Liver (tissue), 3 donors: Measurements from ENCODE around the gene MTFR1L.

Source experiments
- ATF3 ChIP-seq: IDR thresholded peaks from 2 replicates; pipeline ENCODE4 v1.6.1; 2016; ENCODE audit warnings: antibody characterized with exemption
- CTCF ChIP-seq: fragments of 150-350 bp; IDR thresholded peaks from 2 replicates; pipeline ENCODE4 v1.5.1; 2017; ENCODE audit warnings: improper control_type of control experiment, low read depth, low read length; ENCODE audit not compliant: missing input control
- EGR1 ChIP-seq, 2 donors: IDR thresholded peaks; 2 replicates each; pipeline ENCODE4 v1.6.1; 2016 to 2018; ENCODE audit warnings: antibody characterized with exemption in 2 of 2, low read depth in 2 of 2
- FOXA1 ChIP-seq: IDR thresholded peaks from 2 replicates; pipeline ENCODE4 v1.6.1; 2016; ENCODE audit warnings: antibody characterized with exemption
- GABPA ChIP-seq, 2 donors: IDR thresholded peaks in 1 of 2; conservative IDR thresholded peaks in 1 of 2; 2 replicates each; pipeline ENCODE4 v1.6.1; 2016; ENCODE audit warnings: antibody characterized with exemption in 2 of 2, mild to moderate bottlenecking in 1 of 2, moderate library complexity in 1 of 2
- JUND ChIP-seq, 2 donors: IDR thresholded peaks; 2 replicates each; pipeline ENCODE4 v1.6.1; 2016; ENCODE audit warnings: antibody characterized with exemption in 2 of 2
- MAX ChIP-seq: IDR thresholded peaks from 2 replicates; pipeline ENCODE4 v1.6.1; 2016; ENCODE audit warnings: antibody characterized with exemption
- NR2F2 ChIP-seq: IDR thresholded peaks from 2 replicates; pipeline ENCODE4 v1.6.1; 2016; ENCODE audit warnings: antibody characterized with exemption
- RAD21 ChIP-seq, 2 donors: IDR thresholded peaks; 2 replicates each; pipeline ENCODE4 v1.6.1; 2016; ENCODE audit warnings: antibody characterized with exemption in 2 of 2, mild to moderate bottlenecking in 2 of 2
- REST ChIP-seq: IDR thresholded peaks from 2 replicates; pipeline ENCODE4 v1.6.1; 2016; ENCODE audit warnings: antibody characterized with exemption, mild to moderate bottlenecking
- SP1 ChIP-seq: IDR thresholded peaks from 2 replicates; pipeline ENCODE4 v1.6.1; 2018; ENCODE audit warnings: antibody characterized with exemption, mild to moderate bottlenecking
- TAF1 ChIP-seq: conservative IDR thresholded peaks from 2 replicates; pipeline ENCODE4 v1.6.1; 2016; ENCODE audit warnings: antibody characterized with exemption, mild to moderate bottlenecking
- YY1 ChIP-seq: IDR thresholded peaks from 2 replicates; pipeline ENCODE4 v1.6.1; 2016; ENCODE audit warnings: antibody characterized with exemption, mild to moderate bottlenecking
- ZBTB33 ChIP-seq: IDR thresholded peaks from 2 replicates; pipeline ENCODE4 v1.6.1; 2016; ENCODE audit warnings: antibody characterized with exemption
- donor health status: healthy.
- donor health status: healthy.

- no peak for TF ChIP-seq SP1
- TF ChIP-seq FOXA1 = no peak
- TF ChIP-seq EGR1 (IDR thresholded peaks at IDR 0.05; ENCODE audit: low read depth in 2 of 2) = no peak
- TF ChIP-seq CTCF = no peak
- TF ChIP-seq YY1 = no peak
- no peak for TF ChIP-seq TAF1
- no peak for TF ChIP-seq REST
- TF ChIP-seq ATF3 = no peak
- TF ChIP-seq GABPA (IDR thresholded peaks at IDR 0.05 in 1 of 2, conservative IDR thresholded peaks at IDR 0.05 in 1 of 2) = no peak
- no peak for TF ChIP-seq MAX
- TF ChIP-seq RAD21 (IDR thresholded peaks at IDR 0.05) = no peak
- no peak for TF ChIP-seq JUND (IDR thresholded peaks at IDR 0.05)
- TF ChIP-seq ZBTB33 = no peak
- TF ChIP-seq NR2F2 = no peak
Measured at GRCh38 chr1:25874209-25874608, 54.5 kb downstream of the MTFR1L start.
